Activated CD4-positive, CD25-positive, alpha-beta regulatory T cell treated with anti-CD3 and anti-CD28 coated beads, Interleukin-2, amount 50 U/mL, for 72 hours (primary cell): ENCODE data around the gene RIPOR2.
"Not testable (repeated sequence)": the region's sequence is repeated elsewhere in the genome, so short reads cannot be mapped to it uniquely, and the experiment has no call there.

Experiments used
- DNase-seq: peaks from one replicate; pipeline ENCODE4 v3.0.0; 2021

RIPOR2 gene

GRCh38 chr6:24755279-24755678, 180.5 kb downstream of the RIPOR2 start:
- no peak for DNase-seq

DNA sequence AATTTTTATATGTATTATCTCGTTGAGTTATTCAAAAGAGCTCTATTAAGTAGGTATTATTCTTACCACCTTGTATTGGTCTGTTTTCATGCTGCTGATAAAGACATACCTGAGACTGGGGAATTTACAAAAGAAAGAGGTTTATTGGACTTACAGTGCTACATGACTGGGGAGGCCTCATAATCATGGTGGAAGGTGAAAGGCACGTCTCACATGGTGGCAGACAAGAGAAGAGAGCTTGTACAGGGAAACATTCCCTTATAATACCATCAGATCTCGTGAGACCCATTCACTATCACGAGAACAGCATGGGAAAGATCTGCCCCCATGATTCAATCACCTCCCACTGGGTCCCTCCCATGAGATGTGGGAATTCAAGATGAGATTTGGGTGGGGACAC, 181.4 kb downstream of the RIPOR2 start:
- not testable (repeated sequence) for DNase-seq
